ENCODE measurements around the gene FREM1. TPM values are rescaled to one million over a fixed set of nuclear protein-coding genes. Genes with fewer than 3 reads are reported as not detected.

The FREM1 gene
- polyA plus RNA-seq, 1 of the 3 experiments (the other 2 are of a cell fraction): 0.26 TPM

- Histone ChIP-seq H3K9me3 (no peaks in the 10 kb centered on the region), H3K4me1 (ENCODE audit: control insufficient read depth in 1 of 2, insufficient read depth in 2 of 2, low read depth in 1 of 2, low read length in 1 of 2) (no peaks in the 10 kb centered on the region; a peak in 1 of 4 replicates), H3K79me2 (ENCODE audit: insufficient read depth) (no peaks in the 10 kb centered on the region), H3K27ac (ENCODE audit: low read depth in 2 of 2, low read length in 1 of 2) (no peak overlapping the region; a peak in 1 of 4 replicates), H3K9me2 (no peaks in the 10 kb centered on the region), H3K27me3 (ENCODE audit: insufficient read depth) (no peaks in the 10 kb centered on the region), H3K36me3 (replicated peaks in 1 of 2; ENCODE audit: control insufficient read depth in 1 of 2, insufficient read depth in 2 of 2, low read length in 1 of 2) (no peaks in the 10 kb centered on the region), H4K20me1 (ENCODE audit: insufficient read depth) (no peaks in the 10 kb centered on the region), H2AFZ (ENCODE audit: low read depth) (no peak overlapping the region), H3K4me2 (no peak overlapping the region), H3K4me3 (ENCODE audit: low read depth in 2 of 2, low read length in 1 of 2) (no peak overlapping the region), H3K9ac (no peak overlapping the region), H3F3A (replicated peaks; ENCODE audit: insufficient read depth) (no peaks in the 10 kb centered on the region)
- ChIA-PET POLR2A (no interaction called here), CTCF (interaction anchor here (1.7 to 2.9 kb wide), 2 partner anchors 19 to 59 kb away, joined by 5 to 10 read pairs; no protein-coding TSS in a partner anchor)
- TF ChIP-seq RAD21 (IDR thresholded peaks at IDR 0.05; ENCODE audit: low read length) (no peak), SIN3A (IDR thresholded peaks at IDR 0.05; ENCODE audit: borderline replicate concordance, low read depth, low read length) (no peak), MEF2A (IDR thresholded peaks at IDR 0.05; ENCODE audit: borderline replicate concordance, low read depth) (no peak), GABPA (IDR thresholded peaks at IDR 0.05; ENCODE audit: low read depth) (no peak), ZBTB33 (IDR thresholded peaks at IDR 0.05; ENCODE audit: borderline replicate concordance, low read depth) (no peak), FOXM1 (IDR thresholded peaks at IDR 0.05; ENCODE audit: low read depth) (no peak)
- 47% methylated on average over 3 of the region's 3 CpGs for WGBS (ENCODE audit: low lambda C conversion rate)
- no peak for DNase-seq
Observed at GRCh38 chr9:14827805-14828204, 82.4 kb downstream of the FREM1 start.

GRCh38 chr9:14824481-14824880, 85.7 kb downstream of the FREM1 start:
- Histone ChIP-seq H3K4me2 (no peak overlapping the region), H3K4me1 (ENCODE audit: control insufficient read depth in 1 of 2, insufficient read depth in 2 of 2, low read depth in 1 of 2, low read length in 1 of 2) (no peaks in the 10 kb centered on the region; a peak in 1 of 4 replicates), H3K27ac (ENCODE audit: low read depth in 2 of 2, low read length in 1 of 2) (no peak overlapping the region), H3K36me3 (replicated peaks in 1 of 2; ENCODE audit: control insufficient read depth in 1 of 2, insufficient read depth in 2 of 2, low read length in 1 of 2) (no peaks in the 10 kb centered on the region), H3K27me3 (ENCODE audit: insufficient read depth) (no peaks in the 10 kb centered on the region), H3K9ac (no peak overlapping the region), H3F3A (replicated peaks; ENCODE audit: insufficient read depth) (no peaks in the 10 kb centered on the region), H3K4me3 (ENCODE audit: low read depth in 2 of 2, low read length in 1 of 2) (no peak overlapping the region), H2AFZ (ENCODE audit: low read depth) (no peak overlapping the region), H4K20me1 (ENCODE audit: insufficient read depth) (no peaks in the 10 kb centered on the region), H3K9me3 (no peaks in the 10 kb centered on the region), H3K9me2 (no peaks in the 10 kb centered on the region), H3K79me2 (ENCODE audit: insufficient read depth) (no peaks in the 10 kb centered on the region)
- no peak for DNase-seq
- CTCF ChIA-PET: no interaction called here
- TF ChIP-seq NFIC (IDR thresholded peaks at IDR 0.05; ENCODE audit: borderline replicate concordance) (no peak), USF2 (IDR thresholded peaks at IDR 0.05; ENCODE audit: borderline replicate concordance, low read depth, low read length) (no peak), FOSL2 (IDR thresholded peaks at IDR 0.05; ENCODE audit: borderline replicate concordance, low read depth) (no peak), SIN3A (IDR thresholded peaks at IDR 0.05; ENCODE audit: borderline replicate concordance, low read depth, low read length) (no peak), FOXJ3 (CRISPR knock-in tag; IDR thresholded peaks at IDR 0.05) (no peak), RAD21 (IDR thresholded peaks at IDR 0.05; ENCODE audit: low read length) (no peak), MEF2A (IDR thresholded peaks at IDR 0.05; ENCODE audit: borderline replicate concordance, low read depth) (no peak), TAF1 (IDR thresholded peaks at IDR 0.05; ENCODE audit: borderline replicate concordance, low read depth, low read length) (no peak), MAX (IDR thresholded peaks at IDR 0.05; ENCODE audit: low read depth) (no peak)
- WGBS (ENCODE audit: low lambda C conversion rate): 23% methylated on average over 1 of the region's 1 CpG
- POLR2A ChIA-PET: no interaction called here
